Smooth muscle cell (in vitro differentiated cells): Measurements from ENCODE around the gene ADAMTS2. TPM values are rescaled to one million over a fixed set of nuclear protein-coding genes. Genes with fewer than 3 reads are reported as not detected.

Source experiments
- DNase-seq: peaks from one replicate; lab custom pipeline; 2025; ENCODE audit not compliant: unreplicated experiment; lab: John Stamatoyannopoulos, UW
- H2AFZ ChIP-seq: fragments of 200-600 bp; sonication (generic); 2 replicates; pipeline ENCODE4 v1.6.0; 2016; ENCODE audit warnings: antibody characterized with exemption, low read depth, mild to moderate bottlenecking
- H3F3A ChIP-seq: fragments of 200-600 bp; sonication (generic); 2 replicates; pipeline ENCODE4 v1.6.0; 2017; ENCODE audit warnings: antibody characterized with exemption, low read depth
- H3K27ac ChIP-seq: fragments of 200-600 bp; sonication (generic); 2 replicates; pipeline ENCODE4 v1.5.1; 2016; ENCODE audit warnings: low read depth, mild to moderate bottlenecking
- H3K27me3 ChIP-seq: fragments of 200-600 bp; sonication (generic); 2 replicates; pipeline ENCODE4 v1.6.1; 2016; ENCODE audit warnings: low read depth, mild to moderate bottlenecking
- H3K36me3 ChIP-seq: fragments of 200-600 bp; sonication (generic); 2 replicates; pipeline ENCODE4 v1.5.1; 2016; ENCODE audit warnings: low read depth
- H3K4me1 ChIP-seq: fragments of 200-600 bp; sonication (generic); 2 replicates; pipeline ENCODE4 v1.5.1; 2016; ENCODE audit warnings: low read depth
- H3K4me2 ChIP-seq: fragments of 200-600 bp; sonication (generic); 2 replicates; pipeline ENCODE4 v1.6.0; 2016; ENCODE audit warnings: mild to moderate bottlenecking
- H3K4me3 ChIP-seq: fragments of 200-600 bp; sonication (generic); 2 replicates; pipeline ENCODE4 v1.5.1; 2016; ENCODE audit warnings: mild to moderate bottlenecking
- H3K79me2 ChIP-seq: fragments of 200-600 bp; sonication (generic); 2 replicates; pipeline ENCODE4 v1.6.0; 2016; ENCODE audit warnings: low read depth, mild to moderate bottlenecking
- H3K9ac ChIP-seq: fragments of 200-600 bp; sonication (generic); 2 replicates; pipeline ENCODE4 v1.6.0; 2016; ENCODE audit warnings: low read depth
- H3K9me3 ChIP-seq: fragments of 200-600 bp; sonication (generic); replicated peaks from 2 replicates; pipeline ENCODE4 v1.5.1; 2016; ENCODE audit warnings: low read depth
- H4K20me1 ChIP-seq: fragments of 200-600 bp; sonication (generic); 2 replicates; pipeline ENCODE4 v1.6.0; 2016; ENCODE audit warnings: low read depth
- CTCF ChIP-seq: fragments of 200-600 bp; sonication (generic); IDR thresholded peaks from 2 replicates; pipeline ENCODE4 v1.5.1; 2017; ENCODE audit warnings: borderline replicate concordance, mild to moderate bottlenecking, antibody characterized with exemption; ENCODE audit not compliant: insufficient read depth, poor library complexity, severe bottlenecking
- WGBS: methylation state at CpG from one replicate; pipeline ENCODE4 v1.1.7; 2016; ENCODE audit warnings: low lambda C conversion rate; 5-methylcytosine and 5-hydroxymethylcytosine counted together
- polyA plus RNA-seq: library from polyadenylated mRNA; unstranded; fragments of >200 nt; fragmentation: Nextera tagmentation; extraction: Ambion mirVana; gene quantifications from 2 replicates; pipeline ENCODE4 v1.2.1, GENCODE V29; 2016
- total RNA-seq: library from RNA; depleted of rRNA; stranded (reverse); fragments of >200 nt; gene quantifications from 2 replicates; pipeline ENCODE4 v1.2.3, GENCODE V29; 2014

The ADAMTS2 gene
- total and polyA plus RNA-seq, 2 experiments from 2014 or later, result 22.8 to 37.5 TPM

GRCh38 chr5:179378116-179378440 is 32.8 kb upstream of the ADAMTS2 start:
- DNase-seq, result no peak
- Histone ChIP-seq H3K27me3 (no peaks in the 10 kb centered on the region), H3K9me3 (no peaks in the 10 kb centered on the region), H2AFZ (no peak overlapping the region), H3F3A (peaks cover 4% of the 10 kb centered on the region), H3K4me1 (peaks cover 8% of the 10 kb centered on the region), H3K36me3 (no peaks in the 10 kb centered on the region), H3K79me2 (no peaks in the 10 kb centered on the region), H3K4me2 (peak overlapping the region; percentile 74), H3K27ac (peak overlapping the region; percentile 88), H4K20me1 (no peaks in the 10 kb centered on the region), H3K4me3 (no peak overlapping the region), H3K9ac (peak overlapping the region; percentile 54)
- TF ChIP-seq CTCF, result no peak
- 95% methylated on average over 5 of the region's 5 CpGs for whole genome bisulfite sequencing

- DNase-seq, result no peak
- TF ChIP-seq CTCF, result no peak
- H3K27ac ChIP-seq, result peak overlapping the region; percentile 88
Observed at GRCh38 chr5:179377421-179378115, 32.3 kb upstream of the ADAMTS2 start.

GRCh38 chr5:179376701-179377420 is 31.6 kb upstream of the ADAMTS2 start:
- no peaks in the 10 kb centered on the region for H3K27me3 ChIP-seq
- peaks cover 4% of the 10 kb centered on the region for H3F3A ChIP-seq
- DNase-seq, result no peak
- H3K4me2 ChIP-seq, result peak overlapping the region; percentile 74
- H4K20me1 ChIP-seq, result no peaks in the 10 kb centered on the region
- no peak for TF ChIP-seq CTCF
- no peak overlapping the region for H3K27ac ChIP-seq
- 97% methylated on average over 19 of the region's 19 CpGs for WGBS
- H3K4me1 ChIP-seq, result peaks cover 8% of the 10 kb centered on the region
- no peak overlapping the region for H3K9ac ChIP-seq
- no peak overlapping the region for H3K4me3 ChIP-seq
- H3K79me2 ChIP-seq, result no peaks in the 10 kb centered on the region
- no peaks in the 10 kb centered on the region for H3K9me3 ChIP-seq
- H2AFZ ChIP-seq, result no peak overlapping the region
- no peaks in the 10 kb centered on the region for H3K36me3 ChIP-seq

More at GRCh38 chr5:179377421-179378115, 32.3 kb upstream of the ADAMTS2 start:
- peaks cover 4% of the 10 kb centered on the region for H3F3A ChIP-seq
- H4K20me1 ChIP-seq, result no peaks in the 10 kb centered on the region
- H3K9ac ChIP-seq, result peak overlapping the region; percentile 54
- no peaks in the 10 kb centered on the region for H3K9me3 ChIP-seq
- 93% methylated on average over 17 of the region's 17 CpGs for WGBS
- peaks cover 8% of the 10 kb centered on the region for H3K4me1 ChIP-seq
- H3K27me3 ChIP-seq, result no peaks in the 10 kb centered on the region
- H3K36me3 ChIP-seq, result no peaks in the 10 kb centered on the region
- no peak overlapping the region for H3K4me3 ChIP-seq
- H2AFZ ChIP-seq, result no peak overlapping the region
- H3K4me2 ChIP-seq, result peak overlapping the region; percentile 74
- no peaks in the 10 kb centered on the region for H3K79me2 ChIP-seq
